Renal cortical epithelial cell (primary cell): ENCODE measurements around the gene DBF4B. TPM values are rescaled to one million over a fixed set of nuclear protein-coding genes. Genes with fewer than 3 reads are reported as not detected.
"Not testable (repeated sequence)": the region's sequence is repeated elsewhere in the genome, so short reads cannot be mapped to it uniquely, and the experiment has no call there.

ENCODE experiments used
- DNase-seq: peaks from one replicate; pipeline ENCODE4 v3.0.0-alpha.2; 2011; ENCODE audit warnings: low read depth
- total RNA-seq: library from RNA; depleted of rRNA; stranded (reverse); fragments of >200 nt; gene quantifications from 2 replicates; pipeline ENCODE4 v1.2.3, GENCODE V29; 2014

Gene DBF4B
- 3.9 and 6.3 TPM in 2 replicates for total RNA-seq

DNA sequence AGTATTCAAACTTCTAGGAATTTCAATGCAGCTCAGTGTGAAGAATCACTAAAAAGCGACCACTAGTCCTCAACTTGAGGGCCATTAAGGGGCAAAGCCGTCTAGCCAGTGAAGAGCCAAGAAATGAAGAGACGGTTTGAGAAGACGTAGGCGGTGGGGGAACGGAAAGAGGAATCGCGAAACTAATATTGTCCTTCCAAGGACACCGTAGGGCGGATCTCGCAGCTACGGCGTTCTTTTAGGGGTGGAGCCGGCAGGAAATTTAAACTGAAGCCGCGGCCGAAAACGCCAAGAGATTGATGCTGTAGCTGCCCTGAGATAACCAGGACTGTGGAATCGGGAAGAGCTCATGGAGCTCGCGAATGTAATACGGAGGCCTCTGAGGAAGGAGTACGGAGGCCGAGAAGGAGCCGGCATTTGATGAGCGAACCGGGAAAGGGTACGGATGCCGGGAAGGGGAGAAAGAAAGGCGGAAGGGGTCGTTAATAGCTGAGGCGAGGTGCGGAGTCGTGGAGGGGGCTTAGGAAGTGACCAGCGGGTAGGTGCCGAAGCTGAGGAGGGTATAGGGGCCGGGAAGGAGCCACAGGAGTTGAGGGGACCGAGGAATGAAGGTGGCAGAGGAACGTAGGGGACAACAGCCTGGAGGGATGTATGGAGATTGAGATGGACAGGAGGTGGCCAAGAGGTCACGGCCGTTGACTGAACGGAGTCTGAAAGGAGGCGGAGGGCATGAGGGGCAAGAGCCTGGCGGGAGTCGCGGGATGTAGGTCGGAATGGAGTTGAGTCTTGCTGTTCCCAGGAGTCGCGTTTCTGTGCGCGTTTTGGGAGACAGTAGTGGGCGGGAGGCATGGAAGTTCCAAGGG lies at the start of gene DBF4B:
TSS of gene DBF4B (plus strand) at position 265 of the 863 bp plus-strand sequence. CDS start at position 421, 156 bp downstream.
- peak; percentile 82 for DNase-seq

- DNase-seq, result no peak
These were observed 46.6 kb upstream of the DBF4B start for GRCh38 chr17:44661835-44662234.

DNA sequence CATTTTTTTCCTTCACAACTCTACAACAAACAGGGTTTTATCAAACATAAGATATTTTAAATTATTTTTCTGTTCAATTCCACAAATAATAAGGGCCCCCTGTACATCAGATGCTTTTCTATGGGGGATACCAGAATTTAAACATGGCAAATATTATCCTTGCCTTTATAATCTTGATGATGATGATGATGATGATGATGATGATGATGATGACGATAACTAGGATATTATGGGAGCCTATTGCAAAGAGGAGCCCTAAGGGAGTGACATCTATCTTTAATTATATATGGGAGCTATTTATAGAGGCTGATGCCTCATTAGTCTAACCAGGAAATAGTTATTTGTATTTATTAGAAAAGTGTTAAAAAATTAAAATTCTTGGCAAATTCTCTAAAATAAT lies 45.4 kb upstream of the DBF4B start:
- no peak for DNase-seq

GRCh38 chr17:44664867-44665266 lies 43.6 kb upstream of the DBF4B start:
- DNase-seq, result no peak

DNA sequence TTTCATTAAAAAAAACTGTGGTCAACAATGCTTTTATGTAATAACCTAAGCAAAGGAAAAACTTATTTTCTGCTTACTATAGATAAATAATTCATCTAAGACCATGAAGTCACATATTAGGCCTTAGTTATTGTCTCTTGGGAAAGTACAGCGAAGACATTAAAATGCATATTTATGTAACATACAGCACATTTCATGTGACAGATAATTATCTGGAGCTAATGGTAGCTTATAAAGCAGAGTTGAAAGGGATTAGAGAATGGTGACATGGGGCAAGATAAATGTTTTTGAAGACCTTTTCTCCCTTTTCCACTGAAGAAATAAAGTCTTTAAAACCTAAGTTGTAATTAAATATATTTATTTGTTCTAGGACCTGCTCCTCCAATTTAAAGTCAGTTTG lies 42.5 kb upstream of the DBF4B start:
- DNase-seq, result no peak

DNA sequence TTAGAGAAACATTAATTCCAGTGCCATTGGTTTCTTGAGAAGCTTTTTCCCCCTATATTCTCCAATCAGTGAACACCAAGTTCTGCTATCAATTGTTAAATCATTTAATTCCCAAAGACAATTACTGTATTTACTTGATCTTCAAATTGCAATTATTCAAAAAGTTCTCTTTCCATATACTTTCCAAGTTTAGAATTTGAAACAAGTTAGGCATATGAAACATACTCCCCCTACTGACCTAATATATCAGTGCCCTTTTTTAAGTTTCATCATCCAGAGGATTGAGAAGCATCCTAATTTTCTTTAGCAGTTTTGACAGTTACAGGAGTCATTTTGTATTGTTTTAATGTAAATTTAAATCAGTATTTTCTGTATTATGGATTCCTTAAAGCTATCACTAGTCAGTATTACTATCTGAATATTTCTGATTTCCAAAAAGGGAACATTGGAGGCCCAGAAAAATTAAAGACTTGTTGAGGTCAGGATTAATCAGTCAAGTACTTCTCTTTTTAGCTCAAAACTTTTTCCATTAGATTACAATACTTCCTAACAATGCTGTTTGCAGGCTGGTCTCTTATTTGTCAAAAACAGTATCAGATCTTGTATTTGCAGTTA lies 35.9 kb upstream of the DBF4B start:
- DNase-seq, result peak; percentile 34

GRCh38 chr17:44673893-44674292 lies 34.6 kb upstream of the DBF4B start:
- no peak for DNase-seq

DNA sequence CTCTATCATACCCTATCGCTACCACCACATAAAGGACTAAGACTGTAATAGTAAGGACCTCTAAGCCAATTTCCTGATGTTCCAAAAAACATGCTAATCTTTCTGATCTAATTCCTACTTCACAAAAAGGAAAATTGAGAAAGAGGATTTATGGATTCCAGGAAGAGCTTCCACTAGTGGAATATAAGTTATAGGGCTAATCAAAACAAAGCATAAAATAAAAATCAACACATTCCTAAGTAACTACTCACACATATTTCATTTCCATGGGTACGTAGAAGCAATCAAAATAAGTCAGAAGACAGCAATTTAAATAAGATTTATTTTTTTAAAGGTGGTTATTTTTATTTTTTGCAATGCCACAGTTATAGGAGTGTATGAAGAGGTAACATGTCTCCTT lies 31.3 kb upstream of the DBF4B start:
- peak; percentile 9 for DNase-seq

DNA sequence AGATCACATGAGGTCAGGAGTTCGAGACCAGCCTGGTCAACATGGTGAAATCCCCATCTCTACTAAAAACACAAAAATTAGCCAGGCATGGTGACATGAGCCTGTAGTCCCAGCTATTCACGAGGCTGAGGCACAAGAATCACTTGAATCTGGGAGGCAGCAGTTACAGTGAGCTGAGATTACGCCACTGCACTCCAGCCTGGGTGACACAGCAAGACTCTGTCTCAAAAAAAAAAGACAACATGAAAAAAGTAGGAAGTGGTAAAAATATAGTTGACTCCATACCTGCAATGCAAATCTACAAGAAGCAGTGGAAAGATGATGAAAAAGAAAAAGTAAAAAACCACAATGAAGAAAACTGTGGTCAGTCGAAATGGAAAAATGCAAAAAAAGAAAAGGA lies 25.2 kb upstream of the DBF4B start:
- DNase-seq, result not testable (repeated sequence)

- DNase-seq, result no peak
These were observed 20.7 kb upstream of the DBF4B start for GRCh38 chr17:44687756-44688155.

DNA sequence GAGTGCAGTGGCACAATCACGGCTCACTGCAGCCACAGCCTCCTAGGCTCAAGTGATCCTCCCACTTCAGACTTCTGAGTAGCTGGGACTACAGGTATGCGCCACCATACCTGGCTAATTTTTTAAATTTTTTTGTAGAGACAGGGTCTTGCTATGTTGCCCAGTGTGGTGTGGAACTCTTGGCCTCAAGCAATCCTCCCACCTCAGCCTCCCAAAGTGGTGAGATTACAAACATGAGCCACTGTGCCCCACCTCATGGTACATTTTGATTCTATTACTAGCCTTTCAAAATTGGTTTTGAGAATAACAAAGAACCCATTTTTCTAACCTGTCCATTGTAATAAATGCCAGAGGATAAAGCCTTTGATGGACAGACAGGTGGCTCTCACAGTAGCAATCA lies 20.3 kb upstream of the DBF4B start:
- DNase-seq, result no peak

DNA sequence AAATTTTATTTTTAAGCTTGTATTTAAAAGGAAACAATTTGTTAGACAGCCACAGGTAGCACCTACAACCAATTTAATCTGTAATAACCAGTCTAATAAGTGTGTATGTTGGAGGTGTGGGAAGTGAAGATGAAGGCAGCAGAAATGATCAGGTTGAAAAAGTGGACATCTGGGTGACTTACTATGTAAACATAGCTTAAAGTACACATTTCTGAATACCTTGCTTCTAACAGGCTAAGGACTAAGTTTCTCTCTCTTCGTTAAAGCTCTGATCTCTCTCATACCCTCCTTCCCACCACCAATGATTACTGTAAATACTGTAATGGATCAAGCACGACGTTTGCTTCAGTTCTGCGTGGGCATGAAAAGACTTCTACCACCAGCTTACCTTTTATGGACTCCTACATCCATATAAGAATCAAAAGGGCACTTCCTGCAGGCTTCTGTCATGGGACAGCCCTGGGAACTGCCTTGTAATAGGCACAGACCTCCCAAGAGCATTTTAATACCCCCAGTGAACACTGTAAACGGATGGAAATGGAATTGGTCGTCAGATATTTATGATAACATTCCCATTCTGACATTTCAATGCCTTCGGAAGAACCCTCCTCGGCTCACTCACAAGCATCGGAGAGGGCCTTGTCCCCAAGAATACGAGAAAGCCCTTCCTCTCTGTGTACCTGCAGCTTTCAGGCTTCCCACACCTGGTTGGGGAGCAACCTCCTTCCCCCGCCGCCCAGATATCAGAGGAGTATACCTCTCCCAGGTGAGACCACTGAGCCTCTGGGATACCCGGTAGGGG lies 19.6 kb upstream of the DBF4B start:
- peak; percentile 18 for DNase-seq

DNA sequence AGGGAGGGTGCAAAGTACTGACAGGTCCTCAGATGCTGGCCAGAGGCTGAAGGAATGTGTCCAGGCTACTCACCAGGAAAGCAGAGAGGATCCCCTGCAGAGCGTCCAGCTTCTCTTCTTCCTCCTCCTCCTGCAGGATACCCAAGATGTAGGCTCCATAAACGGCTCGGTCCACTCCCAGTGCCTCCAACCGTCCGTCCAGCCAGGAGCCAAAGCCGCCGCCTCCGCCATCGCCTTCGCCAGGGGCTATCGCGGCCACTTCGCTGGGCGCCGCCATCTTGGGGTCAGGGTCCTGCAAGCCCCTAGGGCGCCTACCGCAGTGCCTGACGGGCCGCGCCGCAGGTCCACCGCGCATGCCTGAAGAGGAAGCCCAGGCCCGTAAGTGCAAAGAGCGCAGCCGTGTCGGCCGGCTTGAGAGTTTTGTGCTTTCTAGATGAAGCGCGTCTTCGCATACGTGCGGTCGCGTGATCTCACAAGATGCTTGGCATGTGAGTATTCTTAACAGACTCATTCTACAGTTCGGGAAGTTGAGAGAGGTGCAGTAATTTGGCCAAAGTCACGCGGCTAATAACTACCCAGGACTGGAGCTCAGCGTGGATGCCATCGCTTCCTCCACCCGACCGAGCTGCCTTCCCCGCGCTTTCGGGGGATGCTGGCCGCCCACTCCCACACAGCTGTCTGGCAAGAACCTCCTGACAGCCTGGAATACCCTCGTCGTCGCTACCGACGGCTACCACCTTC lies 18.8 kb upstream of the DBF4B start, which contains the start of gene CCDC43:
TSS of gene CCDC43 (minus strand) at position 300 of the 741 bp plus-strand sequence. CDS start at position 277, 23 bp downstream.
- peak; percentile 79 for DNase-seq

DNA sequence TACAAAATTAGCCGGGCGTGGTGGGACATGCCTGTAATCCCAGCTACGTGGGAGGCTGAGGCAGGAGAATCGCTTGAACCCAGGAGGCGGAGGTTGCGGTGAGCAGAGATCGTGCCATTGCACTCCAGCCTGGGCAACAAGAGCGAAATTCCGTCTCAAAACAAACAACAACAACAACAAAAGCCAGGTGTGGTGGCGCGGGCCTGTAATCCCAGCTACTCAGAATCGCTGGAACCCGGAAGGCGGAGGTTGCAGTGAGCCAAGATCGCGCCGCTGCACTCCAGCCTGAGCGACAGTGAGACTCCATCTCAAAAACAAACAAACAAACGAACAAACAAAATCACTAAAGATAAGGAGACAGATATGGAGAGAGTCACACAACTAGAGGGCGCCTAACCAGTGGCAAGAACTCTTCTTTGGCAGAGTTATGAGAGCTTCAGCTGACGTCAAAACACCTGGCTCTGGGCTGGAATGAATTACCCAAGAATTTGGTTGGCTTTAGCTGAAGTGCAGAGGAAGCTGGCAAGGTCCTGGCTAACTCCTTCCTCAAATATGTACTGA lies 17.6 kb upstream of the DBF4B start:
- DNase-seq, result peak; percentile 22

DNA sequence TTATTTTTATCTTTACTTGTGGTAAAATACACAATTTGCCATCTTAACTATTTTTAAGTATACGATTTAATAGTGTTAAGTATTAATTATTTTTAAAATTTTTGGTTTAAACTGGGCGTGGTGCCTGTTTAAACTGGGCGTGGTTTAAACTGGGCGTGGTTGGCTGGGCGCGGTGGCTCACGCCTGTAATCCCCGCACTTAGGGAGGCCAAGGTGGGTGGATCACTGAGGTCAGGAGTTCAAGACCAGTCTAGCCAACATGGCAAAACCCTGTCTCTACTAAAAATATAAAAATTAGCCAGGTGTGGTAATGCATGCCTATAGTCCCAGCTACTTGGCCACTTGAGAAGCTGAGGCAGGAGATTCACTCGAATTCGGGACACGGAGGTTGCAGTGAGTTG lies 14.9 kb upstream of the DBF4B start:
- no peak for DNase-seq

- DNase-seq, result not testable (repeated sequence)
These were observed 8.2 kb upstream of the DBF4B start for GRCh38 chr17:44700288-44700687.

- no peak for DNase-seq
These were observed 587 bp upstream of the DBF4B start for GRCh38 chr17:44707755-44708400.

GRCh38 chr17:44719444-44719843 lies 11.0 kb downstream of the DBF4B start:
- DNase-seq, result no peak

- no peak for DNase-seq
These were observed 13.8 kb downstream of the DBF4B start for GRCh38 chr17:44722254-44722653.

GRCh38 chr17:44726121-44726520 lies 17.7 kb downstream of the DBF4B start:
- DNase-seq, result not testable (repeated sequence)

- DNase-seq, result peak; percentile 5
These were observed 25.3 kb downstream of the DBF4B start for GRCh38 chr17:44733753-44734152.
